Sigmoid colon (tissue), 4 donors: ENCODE measurements around the gene RASSF8.

Experiments
- EP300 ChIP-seq, 4 donors: sonication (generic); formaldehyde crosslinking; IDR thresholded peaks; one replicate each; pipeline ENCODE4 v1.6.1; 2017; ENCODE audit warnings: antibody characterized with exemption in 4 of 4
- POLR2A ChIP-seq, 2 donors: fragments of 450-650 bp; IDR thresholded peaks; one replicate each; pipeline ENCODE4 v1.6.1; 2016; ENCODE audit warnings: antibody characterized with exemption in 2 of 2, mild to moderate bottlenecking in 2 of 2, moderate library complexity in 2 of 2
- TF ChIP-seq, protein P1 (sequence below), 4 experiments: fragments of 450-650 bp in 3 of 4; fragments of 200-600 bp in 1 of 4; IDR thresholded peaks; one replicate each; pipeline ENCODE4 v1.5.1; 2016 to 2019; ENCODE audit warnings: antibody characterized with exemption in 4 of 4, mild to moderate bottlenecking in 3 of 4, moderate library complexity in 2 of 4

DNA sequence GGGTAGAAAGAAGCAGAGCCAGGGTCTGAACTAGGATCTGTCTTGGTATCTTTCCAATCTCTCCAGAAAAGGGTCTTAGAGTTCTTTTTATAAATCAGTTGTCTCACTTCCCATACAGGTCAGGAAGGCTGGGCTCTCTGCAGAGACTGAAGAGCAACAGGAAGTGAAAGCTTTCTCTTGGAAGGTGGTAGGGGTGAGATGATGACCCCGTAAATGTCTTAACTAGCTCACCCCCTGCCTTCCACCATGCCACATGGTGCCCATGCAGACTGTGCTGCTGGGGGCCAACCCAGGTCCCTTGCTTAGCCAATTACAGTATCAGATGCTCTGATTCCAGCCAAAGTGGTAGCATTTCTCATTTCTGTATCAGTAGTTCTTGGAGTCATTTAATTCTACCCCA lies 17.6 kb upstream of the RASSF8 start:
- TF ChIP-seq, protein P1, sequence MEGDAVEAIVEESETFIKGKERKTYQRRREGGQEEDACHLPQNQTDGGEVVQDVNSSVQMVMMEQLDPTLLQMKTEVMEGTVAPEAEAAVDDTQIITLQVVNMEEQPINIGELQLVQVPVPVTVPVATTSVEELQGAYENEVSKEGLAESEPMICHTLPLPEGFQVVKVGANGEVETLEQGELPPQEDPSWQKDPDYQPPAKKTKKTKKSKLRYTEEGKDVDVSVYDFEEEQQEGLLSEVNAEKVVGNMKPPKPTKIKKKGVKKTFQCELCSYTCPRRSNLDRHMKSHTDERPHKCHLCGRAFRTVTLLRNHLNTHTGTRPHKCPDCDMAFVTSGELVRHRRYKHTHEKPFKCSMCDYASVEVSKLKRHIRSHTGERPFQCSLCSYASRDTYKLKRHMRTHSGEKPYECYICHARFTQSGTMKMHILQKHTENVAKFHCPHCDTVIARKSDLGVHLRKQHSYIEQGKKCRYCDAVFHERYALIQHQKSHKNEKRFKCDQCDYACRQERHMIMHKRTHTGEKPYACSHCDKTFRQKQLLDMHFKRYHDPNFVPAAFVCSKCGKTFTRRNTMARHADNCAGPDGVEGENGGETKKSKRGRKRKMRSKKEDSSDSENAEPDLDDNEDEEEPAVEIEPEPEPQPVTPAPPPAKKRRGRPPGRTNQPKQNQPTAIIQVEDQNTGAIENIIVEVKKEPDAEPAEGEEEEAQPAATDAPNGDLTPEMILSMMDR (IDR thresholded peaks at IDR 0.05) = no peak
- TF ChIP-seq POLR2A (IDR thresholded peaks at IDR 0.05) = no peak
- TF ChIP-seq EP300 (IDR thresholded peaks at IDR 0.05) = no peak
